ENCODE measurements around the gene CKAP4. TPM values are rescaled to one million over a fixed set of nuclear protein-coding genes. Genes with fewer than 3 reads are reported as not detected.
A peak's percentile ranks its signal among the peaks of the same experiment; 100 is the strongest.

CKAP4 gene
- total RNA-seq, 1 experiment from 2014 or later = 101 TPM

GRCh38 chr12:106213662-106214061, 34.2 kb downstream of the CKAP4 start:
- peaks cover 5% of the 10 kb centered on the region for H3K36me3 Mint-ChIP-seq (ENCODE audit: insufficient read depth, unreplicated experiment)
- CTCF ChIA-PET = interaction anchor here (0.8 to 1.7 kb wide), 3 partner anchors 10 to 793 kb away, joined by 3 to 18 read pairs (median 3); no protein-coding TSS in a partner anchor

GRCh38 chr12:106211973-106212372, 35.8 kb downstream of the CKAP4 start:
- CTCF ChIA-PET = interaction anchor here (0.7 to 2.0 kb wide), 3 partner anchors 12 to 63 kb away, joined by 3 to 6 read pairs (median 3); no protein-coding TSS in a partner anchor
- Mint-ChIP-seq H3K36me3 (ENCODE audit: insufficient read depth, unreplicated experiment) (peaks cover 5% of the 10 kb centered on the region), H3K4me1 (ENCODE audit: insufficient read depth, unreplicated experiment) (no peaks in the 10 kb centered on the region), H3K4me3 (ENCODE audit: unreplicated experiment) (no peak overlapping the region), H3K27me3 (ENCODE audit: insufficient read depth, unreplicated experiment) (peaks cover 69% of the 10 kb centered on the region), H3K9me3 (ENCODE audit: unreplicated experiment) (no peaks in the 10 kb centered on the region), H3K27ac (ENCODE audit: low read depth, unreplicated experiment) (no peak overlapping the region)
- DNase-seq (ENCODE audit: unreplicated experiment) = no peak
- POLR2A ChIA-PET = no interaction called here
- intact Hi-C loops (cut with micrococcal nuclease) = no loop called here
- no peak for TF ChIP-seq CTCF (IDR thresholded peaks at IDR 0.05; ENCODE audit: unreplicated experiment)
- BruUV-seq (replicated peaks) = no TSS peak

More at GRCh38 chr12:106213662-106214061, 34.2 kb downstream of the CKAP4 start:
- BruUV-seq (replicated peaks) = no TSS peak
- intact Hi-C loops (cut with micrococcal nuclease) = no loop called here
- H3K27ac Mint-ChIP-seq (ENCODE audit: low read depth, unreplicated experiment) = no peak overlapping the region
- no peaks in the 10 kb centered on the region for H3K9me3 Mint-ChIP-seq (ENCODE audit: unreplicated experiment)
- H3K4me3 Mint-ChIP-seq (ENCODE audit: unreplicated experiment) = no peak overlapping the region
- DNase-seq (ENCODE audit: unreplicated experiment) = no peak
- POLR2A ChIA-PET = no interaction called here
- H3K27me3 Mint-ChIP-seq (ENCODE audit: insufficient read depth, unreplicated experiment) = peaks cover 63% of the 10 kb centered on the region
- H3K4me1 Mint-ChIP-seq (ENCODE audit: insufficient read depth, unreplicated experiment) = no peaks in the 10 kb centered on the region
- no peak for TF ChIP-seq CTCF (IDR thresholded peaks at IDR 0.05; ENCODE audit: unreplicated experiment)

- peak; percentile 43 for DNase-seq (ENCODE audit: unreplicated experiment)
- H3K4me3 Mint-ChIP-seq (ENCODE audit: unreplicated experiment) = no peak overlapping the region
- no TSS peak for BruUV-seq (replicated peaks)
- ChIA-PET CTCF (interaction anchor here (0.6 to 2.3 kb wide), 23 partner anchors 9 to 787 kb away, joined by 3 to 15 read pairs (median 3); partner anchors contain the start of gene NUAK1), POLR2A (interaction anchor here (0.9 to 1.5 kb wide), 3 partner anchors 56 to 98 kb away, joined by 3 to 4 read pairs (median 3); partner anchors contain the start of gene NUAK1)
- H3K4me1 Mint-ChIP-seq (ENCODE audit: insufficient read depth, unreplicated experiment) = peaks cover 5% of the 10 kb centered on the region
- H3K9me3 Mint-ChIP-seq (ENCODE audit: unreplicated experiment) = no peaks in the 10 kb centered on the region
- peaks cover 4% of the 10 kb centered on the region for H3K36me3 Mint-ChIP-seq (ENCODE audit: insufficient read depth, unreplicated experiment)
- H3K27ac Mint-ChIP-seq (ENCODE audit: low read depth, unreplicated experiment) = peak overlapping the region; percentile 7
- intact Hi-C loops (cut with micrococcal nuclease) = loop anchor here (2.0 to 5.0 kb wide), 3 partner anchors 69 to 783 kb away; no protein-coding TSS in a partner anchor
- H3K27me3 Mint-ChIP-seq (ENCODE audit: insufficient read depth, unreplicated experiment) = peaks cover 24% of the 10 kb centered on the region
- TF ChIP-seq CTCF (IDR thresholded peaks at IDR 0.05; ENCODE audit: unreplicated experiment) = peak; percentile 38
These were observed 42.4 kb downstream of the CKAP4 start for GRCh38 chr12:106205208-106206069.

- no peak overlapping the region for H3K27ac Mint-ChIP-seq (ENCODE audit: low read depth, unreplicated experiment)
- POLR2A ChIA-PET = interaction anchor here (1.3 kb wide), 1 partner anchor 66 kb away, joined by 4 read pairs; the partner anchor contains the start of gene NUAK1
- no peak overlapping the region for H3K4me3 Mint-ChIP-seq (ENCODE audit: unreplicated experiment)
- H3K9me3 Mint-ChIP-seq (ENCODE audit: unreplicated experiment) = no peaks in the 10 kb centered on the region
- no peak for TF ChIP-seq CTCF (IDR thresholded peaks at IDR 0.05; ENCODE audit: unreplicated experiment)
- H3K27me3 Mint-ChIP-seq (ENCODE audit: insufficient read depth, unreplicated experiment) = peaks cover 13% of the 10 kb centered on the region
- DNase-seq (ENCODE audit: unreplicated experiment) = no peak
- CTCF ChIA-PET = interaction anchor here (0.7 to 2.3 kb wide), 7 partner anchors 12 to 784 kb away, joined by 3 to 15 read pairs (median 7); no protein-coding TSS in a partner anchor
- intact Hi-C loops (cut with micrococcal nuclease) = loop anchor here (2.0 kb wide), 1 partner anchor 68 kb away; no protein-coding TSS in a partner anchor
- BruUV-seq (replicated peaks) = no TSS peak
- H3K4me1 Mint-ChIP-seq (ENCODE audit: insufficient read depth, unreplicated experiment) = peaks cover 5% of the 10 kb centered on the region
- H3K36me3 Mint-ChIP-seq (ENCODE audit: insufficient read depth, unreplicated experiment) = no peaks in the 10 kb centered on the region
These were observed 43.5 kb downstream of the CKAP4 start for GRCh38 chr12:106204312-106204711.
